ENCODE data around the gene AGBL1.

AGBL1 gene

GRCh38 chr15:86654501-86654900 is 574.8 kb downstream of the AGBL1 start:
- no peak for DNase-seq

- no peak for DNase-seq
These were observed 577.6 kb downstream of the AGBL1 start for GRCh38 chr15:86657305-86657704.

GRCh38 chr15:86659724-86660411 is 580.2 kb downstream of the AGBL1 start:
- no peak for DNase-seq

- DNase-seq = no peak
These were observed 581.9 kb downstream of the AGBL1 start for GRCh38 chr15:86661580-86661979.

- DNase-seq = no peak
These were observed 583.6 kb downstream of the AGBL1 start for GRCh38 chr15:86663304-86663703.

GRCh38 chr15:86663979-86664378 is 584.3 kb downstream of the AGBL1 start:
- DNase-seq = no peak

- no peak for DNase-seq
These were observed 584.9 kb downstream of the AGBL1 start for GRCh38 chr15:86664581-86664980.

GRCh38 chr15:86676002-86676401 is 596.3 kb downstream of the AGBL1 start:
- DNase-seq = no peak

GRCh38 chr15:86677278-86677677 is 597.6 kb downstream of the AGBL1 start:
- no peak for DNase-seq

GRCh38 chr15:86685263-86685662 is 605.6 kb downstream of the AGBL1 start:
- no peak for DNase-seq

GRCh38 chr15:86689006-86689405 is 609.3 kb downstream of the AGBL1 start:
- DNase-seq = no peak

GRCh38 chr15:86690566-86690965 is 610.9 kb downstream of the AGBL1 start:
- DNase-seq = no peak

- peak; percentile 14 for DNase-seq
These were observed 611.5 kb downstream of the AGBL1 start for GRCh38 chr15:86691091-86691663.

- DNase-seq = no peak
These were observed 621.4 kb downstream of the AGBL1 start for GRCh38 chr15:86700864-86701610.

- DNase-seq = no peak
These were observed 621.9 kb downstream of the AGBL1 start for GRCh38 chr15:86701611-86701963.

GRCh38 chr15:86706813-86707212 is 627.1 kb downstream of the AGBL1 start:
- DNase-seq = no peak

- DNase-seq = peak; percentile 10
These were observed 631.8 kb downstream of the AGBL1 start for GRCh38 chr15:86711476-86711875.

- DNase-seq = no peak
These were observed 634.6 kb downstream of the AGBL1 start for GRCh38 chr15:86714241-86714640.

GRCh38 chr15:86725628-86726027 is 646.0 kb downstream of the AGBL1 start:
- DNase-seq = no peak

GRCh38 chr15:86735247-86736040 is 655.8 kb downstream of the AGBL1 start:
- DNase-seq = peak; percentile 57

GRCh38 chr15:86741917-86742316 is 662.2 kb downstream of the AGBL1 start:
- DNase-seq = no peak

GRCh38 chr15:86743283-86743903 is 663.7 kb downstream of the AGBL1 start:
- DNase-seq = peak; percentile 56

GRCh38 chr15:86744198-86744780 is 664.6 kb downstream of the AGBL1 start:
- DNase-seq = no peak
